ENCODE results near the gene CPT2. TPM values are rescaled to one million over a fixed set of nuclear protein-coding genes. Genes with fewer than 3 reads are reported as not detected.
A peak's percentile ranks its signal among the peaks of the same experiment; 100 is the strongest.

Gene CPT2
- total RNA-seq, 1 experiment from 2014 or later = 14.4 TPM

DNA sequence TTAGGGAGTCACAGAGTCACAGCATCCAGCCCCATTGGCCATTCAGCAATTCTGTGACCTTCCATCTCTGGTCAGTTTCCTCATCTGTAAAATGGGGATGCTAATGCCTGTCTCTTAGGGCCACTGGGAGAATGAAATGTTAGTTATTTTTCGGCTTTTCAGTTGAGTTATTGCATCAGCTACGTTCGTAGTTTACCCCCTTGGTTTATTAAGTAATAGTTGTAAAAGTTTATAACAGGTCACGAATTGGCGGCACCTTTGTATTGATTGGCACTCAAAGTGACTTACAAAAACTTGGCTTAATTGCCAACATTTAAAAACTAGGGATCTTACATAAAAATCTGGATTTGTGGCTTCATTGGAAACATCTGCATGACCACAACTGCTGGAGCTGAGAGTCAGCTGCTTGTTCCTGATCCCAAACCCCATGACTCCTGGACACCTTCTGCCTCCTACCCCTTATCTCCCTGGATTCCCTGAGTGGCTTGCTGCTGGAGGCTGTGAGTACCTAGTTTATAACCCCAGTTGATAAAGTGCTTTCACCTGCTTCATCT, 31.1 kb upstream of the CPT2 start:
- Histone ChIP-seq H3K27me3 (replicated peaks; ENCODE audit: control insufficient read depth, insufficient read depth, low read length) (no peaks in the 10 kb centered on the region), H3K9me3 (no peaks in the 10 kb centered on the region), H3K36me3 (ENCODE audit: control insufficient read depth, insufficient read depth, low read length) (no peaks in the 10 kb centered on the region), H3K4me3 (ENCODE audit: low read depth, low read length) (no peak overlapping the region), H3K4me1 (peaks cover 7% of the 10 kb centered on the region; the same call in 1 of the 2 replicates)
- POLR2A ChIA-PET = no interaction called here
- BruUV-seq (replicated peaks) = no TSS peak
- Mint-ChIP-seq H3K4me1 (ENCODE audit: low read depth, unreplicated experiment) (no peaks in the 10 kb centered on the region), H3K36me3 (ENCODE audit: insufficient read depth, unreplicated experiment) (no peaks in the 10 kb centered on the region), H3K9me3 (ENCODE audit: unreplicated experiment) (no peaks in the 10 kb centered on the region), H3K27ac (ENCODE audit: unreplicated experiment) (no peak overlapping the region), H3K27me3 (ENCODE audit: insufficient read depth, unreplicated experiment) (no peaks in the 10 kb centered on the region), H3K4me3 (ENCODE audit: unreplicated experiment) (no peak overlapping the region)
- TF ChIP-seq, protein P1, sequence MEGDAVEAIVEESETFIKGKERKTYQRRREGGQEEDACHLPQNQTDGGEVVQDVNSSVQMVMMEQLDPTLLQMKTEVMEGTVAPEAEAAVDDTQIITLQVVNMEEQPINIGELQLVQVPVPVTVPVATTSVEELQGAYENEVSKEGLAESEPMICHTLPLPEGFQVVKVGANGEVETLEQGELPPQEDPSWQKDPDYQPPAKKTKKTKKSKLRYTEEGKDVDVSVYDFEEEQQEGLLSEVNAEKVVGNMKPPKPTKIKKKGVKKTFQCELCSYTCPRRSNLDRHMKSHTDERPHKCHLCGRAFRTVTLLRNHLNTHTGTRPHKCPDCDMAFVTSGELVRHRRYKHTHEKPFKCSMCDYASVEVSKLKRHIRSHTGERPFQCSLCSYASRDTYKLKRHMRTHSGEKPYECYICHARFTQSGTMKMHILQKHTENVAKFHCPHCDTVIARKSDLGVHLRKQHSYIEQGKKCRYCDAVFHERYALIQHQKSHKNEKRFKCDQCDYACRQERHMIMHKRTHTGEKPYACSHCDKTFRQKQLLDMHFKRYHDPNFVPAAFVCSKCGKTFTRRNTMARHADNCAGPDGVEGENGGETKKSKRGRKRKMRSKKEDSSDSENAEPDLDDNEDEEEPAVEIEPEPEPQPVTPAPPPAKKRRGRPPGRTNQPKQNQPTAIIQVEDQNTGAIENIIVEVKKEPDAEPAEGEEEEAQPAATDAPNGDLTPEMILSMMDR (IDR thresholded peaks at IDR 0.05; ENCODE audit: insufficient read depth in 1 of 2, low read depth in 1 of 2, low read length in 1 of 2, severe bottlenecking in 1 of 2, unreplicated experiment in 1 of 2) = no peak
- DNase-seq = peak in 1 of 2 experiments; percentile 41
- intact Hi-C loops (cut with micrococcal nuclease; ENCODE audit: unreplicated experiment) = no loop called here
- CTCF ChIA-PET = no interaction called here

DNA sequence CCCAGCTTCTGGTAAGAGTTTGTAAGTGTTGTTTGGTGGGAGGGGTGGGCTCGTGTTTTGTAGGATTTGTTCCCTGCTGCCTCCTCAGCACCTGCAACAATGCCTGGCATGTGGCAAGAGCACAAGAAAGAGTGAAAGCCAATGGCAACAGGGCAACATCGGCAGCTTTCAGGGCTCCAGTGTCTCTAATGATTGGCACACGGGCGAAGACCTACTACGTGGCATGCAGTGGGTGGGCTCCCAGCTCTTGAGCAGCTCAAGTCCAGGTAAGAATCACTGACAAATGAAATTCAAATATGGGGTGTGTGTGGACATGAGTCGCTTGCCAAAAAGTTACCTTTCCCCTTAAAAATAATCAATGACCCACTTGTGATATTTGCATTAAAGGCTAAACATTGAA, 30.3 kb upstream of the CPT2 start:
- H3K4me3 Mint-ChIP-seq (ENCODE audit: unreplicated experiment) = no peak overlapping the region
- CTCF ChIA-PET = no interaction called here

DNA sequence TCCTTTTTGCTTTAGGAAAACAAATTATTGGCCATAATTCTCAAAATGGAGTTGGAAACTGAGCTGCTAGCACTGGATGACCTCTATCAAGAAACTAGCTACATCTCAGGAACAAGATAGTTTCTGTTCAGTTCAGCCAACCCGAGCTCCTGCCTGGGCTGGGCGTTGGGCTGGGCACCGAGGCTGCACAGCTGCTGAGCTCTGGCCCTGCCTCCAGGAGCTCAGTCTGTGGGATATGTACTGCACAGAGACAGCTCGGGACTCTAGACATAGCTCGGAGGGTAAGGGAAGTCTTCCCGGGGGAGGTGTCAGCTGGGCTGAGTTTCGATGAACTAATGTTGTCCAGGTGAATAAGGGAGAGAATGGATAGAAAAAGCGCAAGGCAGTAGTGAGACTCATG, 29.7 kb upstream of the CPT2 start:
- no peak overlapping the region for H3K4me3 Mint-ChIP-seq (ENCODE audit: unreplicated experiment)
- CTCF ChIA-PET = no interaction called here
- Histone ChIP-seq H3K4me3 (ENCODE audit: low read depth, low read length) (no peak overlapping the region), H3K9me3 (no peaks in the 10 kb centered on the region), H3K4me1 (no peaks in the 10 kb centered on the region), H3K27me3 (replicated peaks; ENCODE audit: control insufficient read depth, insufficient read depth, low read length) (no peaks in the 10 kb centered on the region), H3K36me3 (ENCODE audit: control insufficient read depth, insufficient read depth, low read length) (no peaks in the 10 kb centered on the region)
- no peaks in the 10 kb centered on the region for H3K4me1 Mint-ChIP-seq (ENCODE audit: low read depth, unreplicated experiment)
- POLR2A ChIA-PET = no interaction called here
- no peaks in the 10 kb centered on the region for H3K9me3 Mint-ChIP-seq (ENCODE audit: unreplicated experiment)
- DNase-seq = no peak
- no peaks in the 10 kb centered on the region for H3K27me3 Mint-ChIP-seq (ENCODE audit: insufficient read depth, unreplicated experiment)
- no TSS peak for BruUV-seq (replicated peaks)
- TF ChIP-seq, protein P1 (IDR thresholded peaks at IDR 0.05; ENCODE audit: insufficient read depth in 1 of 2, low read depth in 1 of 2, low read length in 1 of 2, severe bottlenecking in 1 of 2, unreplicated experiment in 1 of 2) = no peak
- no peaks in the 10 kb centered on the region for H3K36me3 Mint-ChIP-seq (ENCODE audit: insufficient read depth, unreplicated experiment)
- intact Hi-C loops (cut with micrococcal nuclease; ENCODE audit: unreplicated experiment) = no loop called here
- no peak overlapping the region for H3K27ac Mint-ChIP-seq (ENCODE audit: unreplicated experiment)

More for the DNA sequence above, 30.3 kb upstream of the CPT2 start:
- no peak for DNase-seq
- H3K27me3 Mint-ChIP-seq (ENCODE audit: insufficient read depth, unreplicated experiment) = no peaks in the 10 kb centered on the region
- H3K9me3 Mint-ChIP-seq (ENCODE audit: unreplicated experiment) = no peaks in the 10 kb centered on the region
- intact Hi-C loops (cut with micrococcal nuclease; ENCODE audit: unreplicated experiment) = no loop called here
- no peaks in the 10 kb centered on the region for H3K27me3 ChIP-seq (replicated peaks; ENCODE audit: control insufficient read depth, insufficient read depth, low read length)
- no peaks in the 10 kb centered on the region for H3K36me3 ChIP-seq (ENCODE audit: control insufficient read depth, insufficient read depth, low read length)
- TF ChIP-seq, protein P1 (IDR thresholded peaks at IDR 0.05; ENCODE audit: insufficient read depth in 1 of 2, low read depth in 1 of 2, low read length in 1 of 2, severe bottlenecking in 1 of 2, unreplicated experiment in 1 of 2) = no peak
- H3K9me3 ChIP-seq = no peaks in the 10 kb centered on the region
- no peaks in the 10 kb centered on the region for H3K4me1 ChIP-seq
- H3K4me1 Mint-ChIP-seq (ENCODE audit: low read depth, unreplicated experiment) = no peaks in the 10 kb centered on the region
- H3K36me3 Mint-ChIP-seq (ENCODE audit: insufficient read depth, unreplicated experiment) = no peaks in the 10 kb centered on the region
- no peak overlapping the region for H3K27ac Mint-ChIP-seq (ENCODE audit: unreplicated experiment)
- no TSS peak for BruUV-seq (replicated peaks)
- POLR2A ChIA-PET = no interaction called here
- no peak overlapping the region for H3K4me3 ChIP-seq (ENCODE audit: low read depth, low read length)
